ENCODE results near the gene MYB.

GRCh38 chr6:135183532-135184440 is 2.7 kb downstream of the MYB start:
- TF ChIP-seq EZH2 (IDR thresholded peaks at IDR 0.05; ENCODE audit: borderline replicate concordance, low read depth, low read length, poor library complexity, severe bottlenecking): no peak
- TF ChIP-seq, protein P1, sequence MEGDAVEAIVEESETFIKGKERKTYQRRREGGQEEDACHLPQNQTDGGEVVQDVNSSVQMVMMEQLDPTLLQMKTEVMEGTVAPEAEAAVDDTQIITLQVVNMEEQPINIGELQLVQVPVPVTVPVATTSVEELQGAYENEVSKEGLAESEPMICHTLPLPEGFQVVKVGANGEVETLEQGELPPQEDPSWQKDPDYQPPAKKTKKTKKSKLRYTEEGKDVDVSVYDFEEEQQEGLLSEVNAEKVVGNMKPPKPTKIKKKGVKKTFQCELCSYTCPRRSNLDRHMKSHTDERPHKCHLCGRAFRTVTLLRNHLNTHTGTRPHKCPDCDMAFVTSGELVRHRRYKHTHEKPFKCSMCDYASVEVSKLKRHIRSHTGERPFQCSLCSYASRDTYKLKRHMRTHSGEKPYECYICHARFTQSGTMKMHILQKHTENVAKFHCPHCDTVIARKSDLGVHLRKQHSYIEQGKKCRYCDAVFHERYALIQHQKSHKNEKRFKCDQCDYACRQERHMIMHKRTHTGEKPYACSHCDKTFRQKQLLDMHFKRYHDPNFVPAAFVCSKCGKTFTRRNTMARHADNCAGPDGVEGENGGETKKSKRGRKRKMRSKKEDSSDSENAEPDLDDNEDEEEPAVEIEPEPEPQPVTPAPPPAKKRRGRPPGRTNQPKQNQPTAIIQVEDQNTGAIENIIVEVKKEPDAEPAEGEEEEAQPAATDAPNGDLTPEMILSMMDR (conservative IDR thresholded peaks at IDR 0.05; ENCODE audit: low read depth, low read length): peak; percentile 39; the same call in 1 of the 2 replicates
